Activated CD4-positive, CD25-positive, alpha-beta regulatory T cell treated with anti-CD3 and anti-CD28 coated beads, Interleukin-2, amount 50 U/mL, for 16 hours (primary cell): ENCODE measurements around the gene IL6.
"Not testable (repeated sequence)": the region's sequence is repeated elsewhere in the genome, so short reads cannot be mapped to it uniquely, and the experiment has no call there.

ENCODE experiments used
- DNase-seq: peaks from one replicate; pipeline ENCODE4 v3.0.0-alpha.2; 2020; ENCODE audit warnings: low read depth, low spot score

IL6 gene

DNA sequence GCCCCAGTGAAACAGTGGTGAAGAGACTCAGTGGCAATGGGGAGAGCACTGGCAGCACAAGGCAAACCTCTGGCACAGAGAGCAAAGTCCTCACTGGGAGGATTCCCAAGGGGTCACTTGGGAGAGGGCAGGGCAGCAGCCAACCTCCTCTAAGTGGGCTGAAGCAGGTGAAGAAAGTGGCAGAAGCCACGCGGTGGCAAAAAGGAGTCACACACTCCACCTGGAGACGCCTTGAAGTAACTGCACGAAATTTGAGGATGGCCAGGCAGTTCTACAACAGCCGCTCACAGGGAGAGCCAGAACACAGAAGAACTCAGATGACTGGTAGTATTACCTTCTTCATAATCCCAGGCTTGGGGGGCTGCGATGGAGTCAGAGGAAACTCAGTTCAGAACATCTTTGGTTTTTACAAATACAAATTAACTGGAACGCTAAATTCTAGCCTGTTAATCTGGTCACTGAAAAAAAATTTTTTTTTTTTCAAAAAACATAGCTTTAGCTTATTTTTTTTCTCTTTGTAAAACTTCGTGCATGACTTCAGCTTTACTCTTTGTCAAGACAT lies 574 bp upstream of the IL6 start:
- peak; percentile 8 for DNase-seq

DNA sequence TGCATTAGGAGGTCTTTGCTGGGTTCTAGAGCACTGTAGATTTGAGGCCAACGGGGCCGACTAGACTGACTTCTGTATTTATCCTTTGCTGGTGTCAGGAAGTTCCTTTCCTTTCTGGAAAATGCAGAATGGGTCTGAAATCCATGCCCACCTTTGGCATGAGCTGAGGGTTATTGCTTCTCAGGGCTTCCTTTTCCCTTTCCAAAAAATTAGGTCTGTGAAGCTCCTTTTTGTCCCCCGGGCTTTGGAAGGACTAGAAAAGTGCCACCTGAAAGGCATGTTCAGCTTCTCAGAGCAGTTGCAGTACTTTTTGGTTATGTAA lies 675 bp downstream of the IL6 start:
- DNase-seq, result no peak

DNA sequence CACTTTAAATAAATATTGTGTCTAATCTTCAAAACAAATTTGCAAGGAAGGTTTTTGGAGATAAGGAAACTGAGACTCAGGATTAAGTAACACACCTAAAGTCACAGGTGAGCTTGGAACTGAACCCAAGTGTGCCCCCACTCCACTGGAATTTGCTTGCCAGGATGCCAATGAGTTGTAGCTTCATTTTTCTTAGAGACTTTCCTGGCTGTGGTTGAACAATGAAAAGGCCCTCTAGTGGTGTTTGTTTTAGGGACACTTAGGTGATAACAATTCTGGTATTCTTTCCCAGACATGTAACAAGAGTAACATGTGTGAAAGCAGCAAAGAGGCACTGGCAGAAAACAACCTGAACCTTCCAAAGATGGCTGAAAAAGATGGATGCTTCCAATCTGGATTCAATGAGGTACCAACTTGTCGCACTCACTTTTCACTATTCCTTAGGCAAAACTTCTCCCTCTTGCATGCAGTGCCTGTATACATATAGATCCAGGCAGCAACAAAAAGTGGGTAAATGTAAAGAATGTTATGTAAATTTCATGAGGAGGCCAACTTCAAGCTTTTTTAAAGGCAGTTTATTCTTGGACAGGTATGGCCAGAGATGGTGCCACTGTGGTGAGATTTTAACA lies 1.5 kb downstream of the IL6 start:
- DNase-seq, result no peak

DNA sequence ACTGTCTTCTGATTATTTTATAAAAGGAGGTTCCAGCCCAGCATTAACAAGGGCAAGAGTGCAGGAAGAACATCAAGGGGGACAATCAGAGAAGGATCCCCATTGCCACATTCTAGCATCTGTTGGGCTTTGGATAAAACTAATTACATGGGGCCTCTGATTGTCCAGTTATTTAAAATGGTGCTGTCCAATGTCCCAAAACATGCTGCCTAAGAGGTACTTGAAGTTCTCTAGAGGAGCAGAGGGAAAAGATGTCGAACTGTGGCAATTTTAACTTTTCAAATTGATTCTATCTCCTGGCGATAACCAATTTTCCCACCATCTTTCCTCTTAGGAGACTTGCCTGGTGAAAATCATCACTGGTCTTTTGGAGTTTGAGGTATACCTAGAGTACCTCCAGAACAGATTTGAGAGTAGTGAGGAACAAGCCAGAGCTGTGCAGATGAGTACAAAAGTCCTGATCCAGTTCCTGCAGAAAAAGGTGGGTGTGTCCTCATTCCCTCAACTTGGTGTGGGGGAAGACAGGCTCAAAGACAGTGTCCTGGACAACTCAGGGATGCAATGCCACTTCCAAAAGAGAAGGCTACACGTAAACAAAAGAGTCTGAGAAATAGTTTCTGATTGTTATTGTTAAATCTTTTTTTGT lies 2.3 kb downstream of the IL6 start:
- DNase-seq, result no peak

DNA sequence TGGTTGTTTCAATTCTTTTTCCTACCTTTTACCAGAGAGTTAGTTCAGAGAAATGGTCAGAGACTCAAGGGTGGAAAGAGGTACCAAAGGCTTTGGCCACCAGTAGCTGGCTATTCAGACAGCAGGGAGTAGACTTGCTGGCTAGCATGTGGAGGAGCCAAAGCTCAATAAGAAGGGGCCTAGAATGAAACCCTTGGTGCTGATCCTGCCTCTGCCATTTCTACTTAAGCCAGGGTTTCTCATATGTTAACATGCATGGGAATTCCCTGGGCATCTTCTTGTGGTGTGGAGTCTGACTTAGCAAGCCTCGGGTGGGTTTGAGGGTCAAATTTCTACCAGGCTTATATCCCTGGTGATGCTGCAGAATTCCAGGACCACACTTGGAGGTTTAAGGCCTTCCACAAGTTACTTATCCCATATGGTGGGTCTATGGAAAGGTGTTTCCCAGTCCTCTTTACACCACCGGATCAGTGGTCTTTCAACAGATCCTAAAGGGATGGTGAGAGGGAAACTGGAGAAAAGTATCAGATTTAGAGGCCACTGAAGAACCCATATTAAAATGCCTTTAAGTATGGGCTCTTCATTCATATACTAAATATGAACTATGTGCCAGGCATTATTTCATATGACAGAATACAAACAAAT lies 3.2 kb downstream of the IL6 start:
- DNase-seq, result no peak

DNA sequence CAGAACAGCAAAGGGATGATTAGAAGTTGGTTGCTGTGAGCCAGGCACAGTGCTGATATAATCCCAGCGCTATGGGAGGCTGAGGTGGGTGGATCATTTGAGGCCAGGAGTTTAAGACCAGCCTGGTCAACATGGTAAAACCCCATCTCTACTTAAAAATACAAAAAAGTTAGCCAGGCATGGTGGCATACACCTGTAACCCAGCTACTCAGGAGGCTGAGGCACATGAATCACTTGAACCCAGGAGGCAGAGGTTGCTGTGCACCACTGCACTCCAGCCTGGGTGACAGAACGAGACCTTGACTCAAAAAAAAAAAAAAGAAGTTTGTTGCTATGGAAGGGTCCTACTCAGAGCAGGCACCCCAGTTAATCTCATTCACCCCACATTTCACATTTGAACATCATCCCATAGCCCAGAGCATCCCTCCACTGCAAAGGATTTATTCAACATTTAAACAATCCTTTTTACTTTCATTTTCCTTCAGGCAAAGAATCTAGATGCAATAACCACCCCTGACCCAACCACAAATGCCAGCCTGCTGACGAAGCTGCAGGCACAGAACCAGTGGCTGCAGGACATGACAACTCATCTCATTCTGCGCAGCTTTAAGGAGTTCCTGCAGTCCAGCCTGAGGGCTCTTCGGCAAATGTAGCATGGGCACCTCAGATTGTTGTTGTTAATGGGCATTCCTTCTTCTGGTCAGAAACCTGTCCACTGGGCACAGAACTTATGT lies 4.1 kb downstream of the IL6 start:
- DNase-seq, result no peak

DNA sequence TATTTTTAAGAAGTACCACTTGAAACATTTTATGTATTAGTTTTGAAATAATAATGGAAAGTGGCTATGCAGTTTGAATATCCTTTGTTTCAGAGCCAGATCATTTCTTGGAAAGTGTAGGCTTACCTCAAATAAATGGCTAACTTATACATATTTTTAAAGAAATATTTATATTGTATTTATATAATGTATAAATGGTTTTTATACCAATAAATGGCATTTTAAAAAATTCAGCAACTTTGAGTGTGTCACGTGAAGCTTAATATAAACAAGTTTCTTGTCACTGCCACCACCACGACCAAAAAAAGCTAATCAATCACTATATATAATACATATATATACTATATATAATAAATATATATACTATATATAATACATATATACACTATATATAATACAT lies 4.8 kb downstream of the IL6 start:
- DNase-seq, result no peak

DNA sequence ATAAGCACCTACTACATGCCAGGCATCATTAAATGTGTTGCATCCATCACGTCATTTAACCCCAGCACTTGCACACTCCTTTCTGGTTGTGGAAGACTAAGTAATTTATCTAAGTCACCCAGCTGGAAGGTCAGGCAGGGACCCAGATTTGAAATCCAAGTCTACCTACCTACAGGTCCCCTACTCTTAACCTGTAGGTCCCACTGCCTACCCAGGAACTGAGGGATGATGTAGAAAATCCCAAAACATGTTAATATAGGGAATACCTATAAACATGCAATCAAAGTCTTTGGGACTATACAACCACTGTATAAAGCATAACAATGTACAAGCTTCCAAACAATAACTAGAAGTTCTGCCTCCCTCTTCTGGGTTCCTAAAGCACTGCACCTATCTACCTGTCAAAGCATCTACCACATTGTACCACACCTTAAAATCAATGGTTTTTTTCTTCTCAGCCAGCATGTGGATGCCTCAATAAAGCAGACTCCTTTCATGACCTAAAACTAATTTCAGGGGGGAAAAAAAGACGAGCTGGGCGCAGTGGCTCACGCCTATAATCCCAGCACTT lies 5.6 kb downstream of the IL6 start:
- DNase-seq, result no peak

DNA sequence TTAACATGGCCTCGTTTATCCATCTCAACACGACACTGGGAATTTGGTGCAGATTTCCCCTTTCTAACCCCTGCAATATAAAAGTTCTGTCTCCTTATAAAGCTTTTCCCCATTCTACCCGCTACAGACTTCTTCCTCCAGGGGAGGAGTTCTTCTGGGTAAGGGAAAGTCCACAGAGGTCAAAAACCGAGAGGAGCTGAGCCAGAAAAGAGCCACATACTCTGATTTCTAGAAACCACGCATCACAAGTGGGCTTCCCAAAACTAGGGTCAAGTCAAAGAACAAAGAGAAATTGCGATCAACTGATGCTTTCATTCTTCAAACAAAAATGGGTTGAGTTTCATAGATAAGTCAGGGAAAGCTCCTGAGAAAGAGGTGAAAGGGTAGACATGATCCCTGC lies 6.8 kb downstream of the IL6 start:
- DNase-seq, result no peak

DNA sequence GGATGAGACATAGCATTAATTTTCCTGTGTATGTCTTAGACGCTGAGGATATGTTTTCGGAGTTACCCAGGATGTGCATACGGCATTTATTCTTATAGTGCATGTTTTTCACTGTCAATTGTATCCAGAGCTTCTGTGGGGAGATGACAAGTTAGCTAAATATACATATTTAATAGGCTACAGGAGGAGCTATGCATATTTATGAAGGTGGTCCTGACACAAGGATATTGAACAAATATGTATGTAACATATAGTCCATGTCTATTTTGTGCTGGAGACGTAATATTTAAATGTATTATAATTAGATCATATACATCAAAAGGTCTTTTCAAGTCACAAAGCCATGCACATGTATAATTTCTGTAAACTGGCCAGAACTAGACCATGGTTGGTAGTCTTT lies 16.0 kb downstream of the IL6 start:
- no peak for DNase-seq

DNA sequence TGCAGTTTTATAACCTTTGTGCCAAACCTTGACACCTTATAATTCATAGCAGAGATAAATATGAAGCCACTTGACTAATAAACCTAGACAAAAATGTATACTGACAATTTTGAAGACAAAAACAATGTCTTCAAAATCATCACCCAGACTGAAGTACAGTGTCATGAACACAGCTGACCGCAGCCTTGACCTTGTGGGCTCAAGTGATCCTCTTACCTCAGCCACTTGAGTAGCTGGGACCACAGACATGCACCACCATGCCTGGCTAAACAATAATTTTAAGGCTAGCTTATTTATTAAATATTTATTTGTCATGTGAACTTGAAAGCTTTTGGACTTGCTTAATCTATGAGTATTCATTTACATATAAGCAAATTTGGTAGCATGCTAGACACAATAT lies 24.3 kb downstream of the IL6 start:
- DNase-seq, result no peak

DNA sequence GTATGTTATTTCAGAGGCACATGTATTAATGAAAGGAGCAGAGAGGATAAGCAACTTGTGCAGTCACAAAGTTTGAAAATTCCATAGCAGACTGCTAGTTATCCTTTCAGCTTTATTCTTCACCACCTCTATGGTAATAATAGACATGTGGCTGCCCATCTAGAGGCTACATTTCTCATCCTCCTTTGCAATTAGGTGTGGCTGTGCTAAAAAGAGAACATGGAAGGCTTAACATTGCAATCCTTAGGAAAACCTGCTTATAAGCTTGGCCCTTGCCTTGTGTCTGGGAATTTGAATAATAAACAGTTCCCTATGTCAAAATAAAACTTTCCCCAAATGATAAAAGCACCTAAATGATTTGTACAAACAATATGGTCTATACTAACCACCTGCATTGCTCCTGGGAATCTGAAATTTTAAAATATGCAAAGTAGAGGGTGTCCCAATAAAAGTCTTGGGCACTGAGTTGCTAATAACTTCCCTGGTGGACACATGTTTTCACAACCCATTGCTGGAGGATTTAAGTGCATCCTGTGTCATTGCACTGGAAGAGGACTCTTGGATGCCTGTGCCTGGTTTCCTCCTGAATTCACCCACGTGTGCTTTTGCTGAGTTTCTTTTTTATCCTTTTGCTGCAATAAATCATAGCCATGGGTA lies 30.5 kb downstream of the IL6 start:
- DNase-seq, result no peak

DNA sequence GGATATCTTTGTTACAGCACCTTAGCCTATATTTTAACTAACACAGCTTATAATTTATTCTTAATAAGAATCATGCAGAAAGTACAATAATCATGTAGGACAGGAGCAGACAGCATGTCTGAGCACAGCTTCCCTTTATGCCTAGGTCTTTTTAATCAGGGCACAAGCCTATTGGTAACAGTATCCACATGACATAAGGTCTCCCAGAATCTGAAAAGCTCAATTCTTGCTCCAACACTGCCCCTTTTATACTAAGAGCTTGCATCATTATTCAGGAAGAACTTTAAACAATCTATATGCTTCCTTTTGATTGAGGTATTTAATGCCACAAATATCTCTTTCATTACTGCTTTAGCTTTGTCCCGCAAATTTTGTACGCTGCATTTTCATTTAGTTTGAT lies 31.6 kb downstream of the IL6 start:
- DNase-seq, result no peak

DNA sequence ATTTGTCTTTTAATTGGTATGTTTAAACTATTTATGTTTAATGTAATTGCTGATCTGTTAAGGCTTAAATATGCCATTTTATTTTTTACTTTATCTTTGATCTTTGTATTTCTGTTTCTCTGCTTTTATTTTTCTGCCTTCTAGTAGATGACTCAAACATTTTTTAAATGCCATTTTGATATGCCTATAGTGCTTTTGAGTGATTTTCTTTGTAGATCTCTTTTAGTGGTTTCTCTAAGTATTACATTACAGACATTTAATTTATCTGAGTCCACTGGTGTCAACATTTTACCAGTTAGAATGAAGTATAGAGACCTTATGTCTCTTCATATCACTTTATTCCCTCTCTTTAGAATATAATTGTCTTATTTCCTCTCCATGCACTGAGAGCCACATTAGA lies 32.7 kb downstream of the IL6 start:
- DNase-seq, result no peak

DNA sequence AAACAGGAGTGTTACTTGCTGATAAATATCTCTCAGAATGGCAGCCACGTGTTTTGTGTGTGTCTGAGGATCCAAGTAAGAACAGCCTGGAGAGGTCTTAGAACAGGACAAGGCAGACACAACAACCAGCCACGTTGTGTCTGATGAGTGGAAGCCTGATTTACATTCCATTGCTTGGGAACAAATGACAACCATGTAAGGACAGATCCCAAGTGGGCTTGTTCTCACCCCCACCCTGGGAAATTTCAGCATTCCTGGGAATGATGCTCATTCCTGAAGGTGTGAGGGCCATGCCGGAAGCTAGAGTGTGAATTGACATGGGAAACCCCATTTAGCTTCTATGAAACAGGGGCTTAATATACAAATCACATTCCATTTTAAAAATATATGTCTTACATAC lies 35.9 kb downstream of the IL6 start:
- no peak for DNase-seq

DNA sequence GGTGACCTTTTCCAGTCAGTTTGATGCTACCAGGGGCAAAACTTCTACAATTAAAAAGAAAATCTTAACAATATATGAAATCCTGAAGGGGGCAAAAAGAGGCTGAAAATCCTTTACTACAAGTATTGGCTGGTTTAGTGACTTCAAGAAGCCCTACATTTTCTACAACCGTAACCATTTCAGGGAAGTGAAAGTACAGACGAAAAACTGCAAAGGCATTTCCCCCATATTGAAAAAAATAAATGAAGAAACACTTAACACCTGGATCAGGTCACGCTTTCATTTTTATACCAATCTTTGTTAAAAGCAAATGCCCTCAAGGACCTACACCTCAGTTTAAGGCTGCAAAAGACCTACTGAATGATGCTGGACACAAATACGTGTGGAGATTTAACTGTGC lies 38.6 kb downstream of the IL6 start:
- DNase-seq, result no peak

DNA sequence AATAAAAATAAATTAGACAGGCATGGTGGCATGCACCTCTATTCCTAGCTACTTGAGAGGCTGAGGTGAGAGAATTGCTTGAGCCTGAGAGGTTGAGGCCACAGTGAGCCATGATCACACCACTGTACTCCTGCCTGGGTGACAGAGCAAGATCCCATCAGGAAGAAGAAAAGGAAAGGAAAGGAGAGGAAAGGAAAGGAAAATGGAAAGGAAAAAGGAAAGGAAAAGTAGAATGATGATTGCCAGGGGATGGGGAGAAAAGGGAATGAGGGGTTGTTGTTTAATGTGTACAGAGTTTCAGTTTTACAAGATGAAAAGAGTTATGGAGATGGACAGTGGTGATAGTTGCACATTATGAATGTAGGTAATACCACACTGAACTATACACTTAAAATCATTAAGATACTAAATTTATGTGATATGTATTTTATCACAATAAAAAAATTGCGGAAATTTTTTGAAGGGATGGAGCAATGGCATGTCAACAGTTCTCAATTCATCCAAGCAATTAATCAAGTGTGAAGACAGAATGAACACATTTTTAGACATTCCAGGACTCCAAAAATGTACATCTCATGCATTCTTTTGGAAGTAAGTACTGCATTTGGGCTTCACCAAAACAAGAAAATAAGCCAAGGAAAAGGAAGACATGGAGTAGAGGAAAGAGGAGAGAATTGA lies 44.3 kb downstream of the IL6 start:
- no peak for DNase-seq

DNA sequence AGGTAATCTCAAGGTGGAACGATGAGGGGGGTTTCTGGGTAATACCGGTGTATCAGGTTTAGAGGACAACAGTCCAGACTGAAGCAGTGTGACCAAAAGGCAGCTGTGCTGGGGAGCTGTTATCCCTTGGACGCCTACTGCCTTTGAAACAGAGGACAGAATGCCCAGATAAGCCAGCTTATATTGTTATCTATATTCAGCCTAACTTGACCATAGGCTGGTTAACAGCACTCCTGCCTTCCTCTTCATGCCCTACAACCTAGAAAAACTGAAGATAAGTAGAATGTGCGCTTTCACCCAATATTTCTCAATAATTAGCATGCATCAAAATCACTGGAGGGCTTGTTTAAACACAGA lies 44.9 kb downstream of the IL6 start:
- no peak for DNase-seq

DNA sequence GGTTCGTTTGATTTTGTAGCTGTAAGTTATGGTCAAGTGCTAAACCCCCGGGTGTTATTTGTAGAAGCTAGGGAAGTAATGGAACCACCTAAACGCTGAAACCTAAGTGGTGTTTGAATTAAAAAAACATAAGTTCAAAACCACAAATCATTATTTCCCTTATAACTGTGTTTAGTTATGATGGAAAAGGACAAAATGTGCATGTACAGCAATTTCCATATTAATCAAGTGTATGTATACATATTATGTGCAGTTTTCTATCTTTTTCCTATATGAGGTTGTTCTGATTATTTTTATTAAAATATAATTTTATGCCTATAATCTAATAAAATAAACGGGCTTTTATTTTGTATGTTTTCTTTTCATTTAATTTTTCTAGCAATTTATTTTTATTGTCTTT lies 45.9 kb downstream of the IL6 start:
- no peak for DNase-seq

DNA sequence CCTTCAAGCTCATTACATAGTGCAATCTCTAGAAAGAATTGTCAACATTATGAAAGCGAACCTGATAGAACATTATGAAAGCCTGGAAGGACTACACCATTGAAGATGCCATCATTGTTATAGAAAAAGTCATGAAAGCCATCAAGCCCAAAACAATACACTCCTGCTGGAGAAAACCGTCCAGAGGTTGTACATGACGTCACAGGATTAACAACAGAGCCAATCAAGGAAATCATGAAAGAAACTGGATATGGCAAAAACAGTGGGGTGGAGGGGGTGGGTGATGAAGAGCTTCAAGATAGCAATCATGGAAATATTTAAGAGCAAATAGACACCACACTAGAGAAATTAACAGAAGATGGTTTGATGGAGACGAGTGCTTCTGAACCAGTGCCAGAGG lies 50.0 kb downstream of the IL6 start:
- DNase-seq, result no peak

DNA sequence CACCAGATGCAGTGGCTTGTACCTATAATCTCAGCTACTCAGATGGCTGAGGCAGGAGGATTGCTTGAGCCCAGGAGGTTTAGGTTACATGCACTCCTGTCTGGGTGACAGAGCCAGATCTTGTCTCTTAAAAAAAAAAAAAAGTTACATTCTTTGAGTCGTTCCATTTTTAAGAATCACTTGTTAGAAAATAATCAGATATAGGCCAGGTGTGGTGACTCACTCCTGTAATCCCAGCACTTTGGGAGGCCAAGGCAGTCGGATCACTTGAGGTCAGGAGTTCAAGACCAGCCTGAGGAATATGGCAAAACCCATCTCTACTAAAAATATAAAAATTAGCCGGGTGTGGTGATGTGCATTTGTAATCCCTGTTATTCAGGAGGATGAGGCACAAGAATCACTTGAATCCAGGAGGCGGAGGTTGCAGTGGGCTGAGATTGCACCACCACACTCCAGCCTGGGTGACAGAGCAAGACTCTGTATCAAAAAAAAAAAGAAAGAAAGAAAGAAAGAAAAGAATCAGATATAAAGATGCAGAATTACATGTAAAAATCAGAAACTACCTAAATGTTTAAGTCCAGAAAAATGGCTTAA lies 52.8 kb downstream of the IL6 start:
- not testable (repeated sequence) for DNase-seq
